ENCODE data around the gene POTEE.
"Not testable (repeated sequence)": the region's sequence is repeated elsewhere in the genome, so short reads cannot be mapped to it uniquely, and the experiment has no call there.

Gene POTEE

GRCh38 chr2:131209030-131209772 lies at the start of gene POTEE:
TSS of gene POTEE (plus strand) at chr2:131209536. CDS start at chr2:131218403, 8,867 bp downstream.
- not testable (repeated sequence) for DNase-seq (ENCODE audit: low read depth)

- not testable (repeated sequence) for DNase-seq (ENCODE audit: low read depth)
Measured at GRCh38 chr2:131165562-131165961, 43.8 kb upstream of the POTEE start.

- DNase-seq (ENCODE audit: low read depth) = no peak
Measured at GRCh38 chr2:131168538-131168937, 40.8 kb upstream of the POTEE start.

GRCh38 chr2:131178050-131178449 lies 31.3 kb upstream of the POTEE start:
- DNase-seq (ENCODE audit: low read depth) = not testable (repeated sequence)

GRCh38 chr2:131178721-131179418 lies 30.5 kb upstream of the POTEE start:
- DNase-seq (ENCODE audit: low read depth) = not testable (repeated sequence)

- DNase-seq (ENCODE audit: low read depth) = not testable (repeated sequence)
Measured at GRCh38 chr2:131181451-131181850, 27.9 kb upstream of the POTEE start.

- not testable (repeated sequence) for DNase-seq (ENCODE audit: low read depth)
Measured at GRCh38 chr2:131193421-131193820, 15.9 kb upstream of the POTEE start.

- not testable (repeated sequence) for DNase-seq (ENCODE audit: low read depth)
Measured at GRCh38 chr2:131196186-131196585, 13.2 kb upstream of the POTEE start.

- no peak for DNase-seq (ENCODE audit: low read depth)
Measured at GRCh38 chr2:131201098-131201497, 8.2 kb upstream of the POTEE start.

- DNase-seq (ENCODE audit: low read depth) = not testable (repeated sequence)
Measured at GRCh38 chr2:131207839-131208238, 1.5 kb upstream of the POTEE start.

- not testable (repeated sequence) for DNase-seq (ENCODE audit: low read depth)
Measured at GRCh38 chr2:131209773-131210104, 403 bp downstream of the POTEE start.

- not testable (repeated sequence) for DNase-seq (ENCODE audit: low read depth)
Measured at GRCh38 chr2:131210434-131211211, 1.3 kb downstream of the POTEE start.

- not testable (repeated sequence) for DNase-seq (ENCODE audit: low read depth)
Measured at GRCh38 chr2:131217238-131217986, 8.1 kb downstream of the POTEE start.

GRCh38 chr2:131235543-131236449 lies 26.5 kb downstream of the POTEE start:
- DNase-seq (ENCODE audit: low read depth) = not testable (repeated sequence)
